OCI-LY7 (cell line): ENCODE data around the gene S100Z.

Experiments used
- CTCF ChIP-seq: fragments of 200-600 bp; sonication (generic); conservative IDR thresholded peaks from 2 replicates; pipeline ENCODE4 v1.5.1; 2014; ENCODE audit warnings: mild to moderate bottlenecking, antibody characterized with exemption, low read length, moderate library complexity, mixed read lengths
- EZH2phosphoT487 ChIP-seq: fragments of 200-600 bp; sonication (generic); IDR thresholded peaks from 2 replicates; pipeline ENCODE4 v1.6.1; 2018; ENCODE audit warnings: low read depth, borderline replicate concordance, mild to moderate bottlenecking, mixed run types, antibody characterized with exemption, low read length, moderate library complexity, mixed read lengths

- TF ChIP-seq CTCF = no peak
- TF ChIP-seq EZH2phosphoT487 = no peak
Measured at GRCh38 chr5:76946090-76946489, 96.3 kb downstream of the S100Z start.
